ENCODE results near the gene WSB2.

WSB2 gene

GRCh38 chr12:118073768-118074167 is 12.8 kb upstream of the WSB2 start:
- no peak for ATAC-seq
- Mint-ChIP-seq H3K4me3 (no peak overlapping the region), H3K9me3 (no peaks in the 10 kb centered on the region), H3K4me1 (no peaks in the 10 kb centered on the region), H3K27me3 (peaks cover 6% of the 10 kb centered on the region), H3K27ac (no peak overlapping the region)
- DNase-seq = no peak

- DNase-seq (no peak), ATAC-seq (no peak)
- no peaks in the 10 kb centered on the region for H3K9me3 Mint-ChIP-seq
- H3K27me3 Mint-ChIP-seq = peaks cover 26% of the 10 kb centered on the region
- no peak overlapping the region for H3K4me3 Mint-ChIP-seq
- peaks cover 3% of the 10 kb centered on the region for H3K4me1 Mint-ChIP-seq
- no peak overlapping the region for H3K27ac Mint-ChIP-seq
Observed at GRCh38 chr12:118070650-118071049, 9.7 kb upstream of the WSB2 start.

GRCh38 chr12:118068445-118068844 is 7.5 kb upstream of the WSB2 start:
- H3K27ac Mint-ChIP-seq = no peak overlapping the region
- peaks cover 26% of the 10 kb centered on the region for H3K27me3 Mint-ChIP-seq
- no peak for DNase-seq
- H3K4me3 Mint-ChIP-seq = no peak overlapping the region
- H3K4me1 Mint-ChIP-seq = peaks cover 26% of the 10 kb centered on the region
- no peak for ATAC-seq
- H3K9me3 Mint-ChIP-seq = no peaks in the 10 kb centered on the region

- H3K27me3 Mint-ChIP-seq = peaks cover 26% of the 10 kb centered on the region
- ATAC-seq (no peak), DNase-seq (no peak)
- peak overlapping the region in 1 of 2 donors; percentile 79 for H3K27ac Mint-ChIP-seq
- peaks cover 35% of the 10 kb centered on the region for H3K4me1 Mint-ChIP-seq
- no peaks in the 10 kb centered on the region for H3K9me3 Mint-ChIP-seq
- peak overlapping the region; percentile 59 to 73 for H3K4me3 Mint-ChIP-seq
Observed at GRCh38 chr12:118065380-118065779, 4.4 kb upstream of the WSB2 start.

GRCh38 chr12:118064608-118065007 is 3.6 kb upstream of the WSB2 start:
- ATAC-seq (peak; percentile 68), DNase-seq (peak in 1 of 2 donors; percentile 36)
- Mint-ChIP-seq H3K27ac (peak overlapping the region in 1 of 2 donors; percentile 76), H3K4me1 (peaks cover 43% of the 10 kb centered on the region), H3K9me3 (no peaks in the 10 kb centered on the region), H3K4me3 (peak overlapping the region; percentile 73 to 95), H3K27me3 (peaks cover 26% of the 10 kb centered on the region)

- Mint-ChIP-seq H3K4me1 (peaks cover 51% of the 10 kb centered on the region), H3K27me3 (peaks cover 20% of the 10 kb centered on the region), H3K4me3 (peak overlapping the region; percentile 73 to 95), H3K9me3 (no peaks in the 10 kb centered on the region), H3K27ac (peak overlapping the region; percentile 76 to 78)
- no peak for ATAC-seq
- no peak for DNase-seq
Observed at GRCh38 chr12:118063576-118064391, 2.8 kb upstream of the WSB2 start.

- H3K9me3 Mint-ChIP-seq = no peaks in the 10 kb centered on the region
- H3K4me1 Mint-ChIP-seq = peaks cover 56% of the 10 kb centered on the region
- peak overlapping the region; percentile 88 to 95 for H3K4me3 Mint-ChIP-seq
- ATAC-seq = no peak
- H3K27me3 Mint-ChIP-seq = peaks cover 10% of the 10 kb centered on the region
- DNase-seq = peak in 1 of 2 donors; percentile 19
- peak overlapping the region; percentile 98 for H3K27ac Mint-ChIP-seq
Observed at GRCh38 chr12:118061873-118062843, 1.2 kb upstream of the WSB2 start.

GRCh38 chr12:118060301-118061010 is 523 bp downstream of the WSB2 start:
- ATAC-seq (peak; percentile 60), DNase-seq (peak; percentile 21 to 36)
- Mint-ChIP-seq H3K27me3 (no peaks in the 10 kb centered on the region), H3K9me3 (no peaks in the 10 kb centered on the region), H3K4me3 (peak overlapping the region; percentile 77 to 80), H3K27ac (peak overlapping the region; percentile 91 to 94), H3K4me1 (peaks cover 59% of the 10 kb centered on the region)

- no peaks in the 10 kb centered on the region for H3K27me3 Mint-ChIP-seq
Observed at GRCh38 chr12:118059341-118060191, 1.4 kb downstream of the WSB2 start.

GRCh38 chr12:118058881-118059280 is 2.1 kb downstream of the WSB2 start:
- Mint-ChIP-seq H3K27me3 (no peaks in the 10 kb centered on the region), H3K9me3 (no peaks in the 10 kb centered on the region), H3K4me1 (peaks cover 43% of the 10 kb centered on the region), H3K4me3 (peak overlapping the region in 1 of 2 donors; percentile 77), H3K27ac (no peak overlapping the region)
- no peak for DNase-seq
- ATAC-seq = no peak

More at GRCh38 chr12:118059341-118060191, 1.4 kb downstream of the WSB2 start:
- Mint-ChIP-seq H3K27ac (peak overlapping the region; percentile 91 to 94), H3K4me1 (peaks cover 50% of the 10 kb centered on the region), H3K9me3 (no peaks in the 10 kb centered on the region), H3K4me3 (peak overlapping the region; percentile 77 to 80)
- ATAC-seq (no peak), DNase-seq (no peak)

GRCh38 chr12:118058227-118058626 is 2.8 kb downstream of the WSB2 start:
- H3K4me3 Mint-ChIP-seq = no peak overlapping the region
- ATAC-seq = no peak
- peaks cover 40% of the 10 kb centered on the region for H3K4me1 Mint-ChIP-seq
- no peak for DNase-seq
- no peaks in the 10 kb centered on the region for H3K9me3 Mint-ChIP-seq
- H3K27me3 Mint-ChIP-seq = no peaks in the 10 kb centered on the region
- H3K27ac Mint-ChIP-seq = no peak overlapping the region

GRCh38 chr12:118055865-118056773 is 4.9 kb downstream of the WSB2 start:
- no peak for DNase-seq
- H3K4me1 Mint-ChIP-seq = peaks cover 54% of the 10 kb centered on the region
- no peaks in the 10 kb centered on the region for H3K27me3 Mint-ChIP-seq
- no peak overlapping the region for H3K27ac Mint-ChIP-seq
- H3K4me3 Mint-ChIP-seq = no peak overlapping the region
- no peaks in the 10 kb centered on the region for H3K9me3 Mint-ChIP-seq
- no peak for ATAC-seq

GRCh38 chr12:118055144-118055557 is 5.8 kb downstream of the WSB2 start:
- H3K27me3 Mint-ChIP-seq = no peaks in the 10 kb centered on the region
- H3K27ac Mint-ChIP-seq = no peak overlapping the region
- no peaks in the 10 kb centered on the region for H3K9me3 Mint-ChIP-seq
- H3K4me1 Mint-ChIP-seq = peaks cover 54% of the 10 kb centered on the region
- DNase-seq (peak; percentile 76 to 82), ATAC-seq (peak; percentile 89)
- H3K4me3 Mint-ChIP-seq = no peak overlapping the region

Measured in stimulated activated naive CD8-positive, alpha-beta T cell treated with anti-CD3 and anti-CD28 coated beads, Interleukin-15, amount 100 ng/mL, for 72 hours (primary cell).